NCI-H510A (cell line): Measurements from ENCODE around the gene CARD16.
"Not testable (repeated sequence)": the region's sequence is repeated elsewhere in the genome, so short reads cannot be mapped to it uniquely, and the experiment has no call there.

ENCODE experiments used
- DNase-seq: peaks from one replicate; lab custom pipeline; 2025; lab: John Stamatoyannopoulos, UW

CARD16 gene

DNA sequence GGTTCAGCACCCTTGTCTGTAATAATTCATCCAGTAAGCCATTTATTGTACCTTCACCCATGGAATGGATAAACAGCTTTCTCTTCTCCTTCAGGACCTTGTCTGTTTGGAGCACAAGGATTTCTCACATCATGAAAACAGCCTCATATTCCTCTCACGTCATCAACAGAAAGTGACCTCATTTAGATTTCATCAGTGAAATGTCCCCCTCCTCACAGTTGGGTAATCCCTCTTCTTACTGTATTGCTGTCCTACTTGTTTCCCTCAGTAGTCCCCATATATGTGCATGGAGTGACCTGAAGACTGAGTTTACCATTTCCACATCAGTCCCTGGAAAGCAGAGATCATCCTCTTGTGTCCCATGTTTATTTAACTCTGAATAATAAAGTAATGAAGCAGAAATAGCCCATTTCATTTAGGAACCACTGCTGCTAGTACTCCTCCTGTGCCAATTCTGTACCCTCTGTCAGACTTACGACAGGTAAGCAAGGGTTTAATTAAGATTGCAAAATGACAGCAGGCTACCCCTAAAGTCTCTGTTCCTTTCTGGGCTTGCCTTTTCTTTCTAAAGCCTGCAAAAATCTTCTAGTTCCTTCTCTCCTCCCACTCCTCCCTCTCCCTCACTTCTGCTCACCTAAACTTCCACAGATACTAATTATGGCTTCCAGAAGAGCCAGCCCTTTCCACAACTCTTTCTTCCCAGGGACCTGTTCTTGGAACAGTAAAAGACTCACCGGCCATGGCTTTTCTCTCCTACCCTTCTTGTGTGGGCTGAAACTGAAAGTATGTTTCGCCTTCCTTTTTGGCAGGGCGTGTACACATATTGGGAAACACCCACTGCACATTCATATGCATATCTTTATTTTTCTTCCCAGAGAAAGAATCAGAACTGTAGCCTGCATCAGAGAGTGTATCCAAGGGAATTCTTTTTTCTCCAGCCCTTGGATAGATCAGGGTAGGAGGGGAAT, at the start of gene CARD16:
TSS of gene CARD16 (minus strand) at position 779 of the 968 bp plus-strand sequence. CDS start at position 741, 38 bp downstream.
- not testable (repeated sequence) for DNase-seq

- no peak for DNase-seq
Measured at GRCh38 chr11:105092256-105093239, 47.4 kb upstream of the CARD16 start.

DNA sequence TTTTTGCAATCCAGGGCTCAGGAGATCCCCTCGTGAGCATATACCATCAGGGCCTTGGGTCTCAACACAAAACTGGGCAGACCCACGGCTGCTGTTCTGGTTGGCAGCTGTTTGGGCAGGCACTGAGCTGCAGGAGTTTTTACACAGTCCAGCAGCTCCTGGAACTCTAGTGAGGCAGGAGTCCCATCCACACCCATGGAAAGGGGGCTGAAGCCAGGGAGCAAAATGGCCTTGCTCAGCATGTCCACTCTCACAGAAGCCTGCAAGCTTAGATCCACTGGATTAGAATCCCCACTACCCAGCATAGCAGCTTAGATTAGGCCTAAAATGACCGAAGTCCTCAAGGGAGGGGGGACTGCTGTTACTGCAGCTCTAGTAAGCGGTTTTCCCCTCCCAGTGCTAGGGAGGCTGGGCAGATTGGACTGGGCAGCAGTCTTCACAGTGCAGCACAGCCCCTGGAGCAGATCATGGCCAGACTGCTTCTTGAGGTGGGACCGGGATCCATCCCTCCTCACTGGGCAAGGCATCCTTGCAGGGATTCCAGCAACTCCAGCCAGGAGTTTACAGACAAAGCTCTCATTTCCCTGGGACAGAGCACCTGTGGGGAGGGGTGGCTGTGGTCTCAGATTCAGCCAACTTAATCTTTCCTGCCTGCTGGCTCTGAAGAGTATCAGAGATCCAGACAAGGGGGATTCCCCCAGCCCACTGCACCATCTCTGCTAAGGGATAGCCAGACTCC, 36.4 kb upstream of the CARD16 start:
- DNase-seq = no peak

DNA sequence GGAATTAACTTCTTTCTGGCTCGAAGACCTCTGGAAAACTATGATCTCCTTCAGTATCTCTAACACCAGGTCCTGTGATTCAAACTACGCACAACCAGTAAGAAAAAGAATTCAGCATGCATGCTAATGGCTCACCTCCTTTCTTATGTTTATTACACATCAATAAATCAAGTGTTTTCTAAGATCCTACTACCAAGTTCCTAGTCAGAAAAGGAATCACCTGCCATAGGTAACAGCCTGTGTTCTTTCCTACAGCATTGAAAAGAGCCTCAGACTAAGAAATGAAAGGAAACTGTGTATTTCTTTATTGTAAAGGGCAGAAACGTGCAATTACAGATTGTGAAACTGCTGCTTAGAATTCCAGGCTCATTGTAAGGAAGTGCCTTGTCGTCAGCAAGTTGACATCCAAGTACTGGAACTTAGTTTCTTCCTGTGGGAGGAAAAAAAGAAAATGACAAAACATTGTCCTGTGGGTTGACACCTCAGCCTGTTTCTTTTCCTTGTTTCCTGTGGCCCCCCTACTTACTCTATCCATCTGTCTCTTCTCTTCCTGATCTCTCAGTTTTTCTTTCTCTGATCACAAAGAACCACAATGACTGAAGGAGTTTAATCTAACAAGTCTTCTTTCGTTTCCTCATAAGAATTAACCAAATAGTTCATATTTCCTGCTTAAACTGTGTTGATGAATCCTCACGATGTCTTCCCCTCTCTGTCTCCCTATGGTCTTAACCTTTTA, 35.2 kb upstream of the CARD16 start:
- DNase-seq = not testable (repeated sequence)

GRCh38 chr11:105078283-105078682, 33.1 kb upstream of the CARD16 start:
- no peak for DNase-seq

GRCh38 chr11:105077141-105077790, 32.1 kb upstream of the CARD16 start:
- not testable (repeated sequence) for DNase-seq

- no peak for DNase-seq
Measured at GRCh38 chr11:105074166-105074530, 29.0 kb upstream of the CARD16 start.

DNA sequence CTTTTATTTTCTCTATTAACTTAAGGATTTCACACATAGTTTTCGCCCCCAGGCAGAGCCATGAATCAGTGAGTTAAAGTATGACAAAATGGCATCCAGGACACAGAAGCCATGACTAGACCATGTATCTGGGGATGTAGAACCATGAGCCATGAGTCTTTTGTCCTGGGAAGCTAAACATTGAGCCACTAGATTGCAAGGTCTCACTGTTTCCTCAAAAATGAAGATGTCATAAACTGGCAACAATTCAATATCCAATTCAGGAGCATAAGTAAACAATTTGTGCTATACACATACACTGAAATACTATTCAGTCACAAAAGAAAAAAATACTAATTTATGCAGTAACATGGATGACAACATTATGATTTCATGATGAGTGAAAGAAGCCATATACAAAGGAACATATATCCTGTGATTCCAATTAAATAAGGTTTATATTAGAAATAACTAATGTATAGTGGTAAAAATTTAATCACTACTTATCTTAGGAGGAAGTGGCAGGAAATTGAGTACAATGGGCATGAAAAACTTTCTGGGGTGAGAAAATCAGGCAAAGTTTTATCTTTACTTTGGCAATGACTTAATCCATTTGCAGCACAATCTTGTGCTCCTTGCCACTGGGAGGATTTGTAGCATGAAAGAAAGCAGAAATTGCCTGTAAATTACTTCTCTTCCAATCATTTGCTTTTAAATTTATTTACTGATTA, 28.5 kb upstream of the CARD16 start:
- DNase-seq = no peak

GRCh38 chr11:105072080-105072479, 26.9 kb upstream of the CARD16 start:
- not testable (repeated sequence) for DNase-seq

GRCh38 chr11:105071089-105071732, 26.1 kb upstream of the CARD16 start:
- DNase-seq = no peak

GRCh38 chr11:105070306-105070705, 25.2 kb upstream of the CARD16 start:
- no peak for DNase-seq

GRCh38 chr11:105069749-105070148, 24.6 kb upstream of the CARD16 start:
- not testable (repeated sequence) for DNase-seq

DNA sequence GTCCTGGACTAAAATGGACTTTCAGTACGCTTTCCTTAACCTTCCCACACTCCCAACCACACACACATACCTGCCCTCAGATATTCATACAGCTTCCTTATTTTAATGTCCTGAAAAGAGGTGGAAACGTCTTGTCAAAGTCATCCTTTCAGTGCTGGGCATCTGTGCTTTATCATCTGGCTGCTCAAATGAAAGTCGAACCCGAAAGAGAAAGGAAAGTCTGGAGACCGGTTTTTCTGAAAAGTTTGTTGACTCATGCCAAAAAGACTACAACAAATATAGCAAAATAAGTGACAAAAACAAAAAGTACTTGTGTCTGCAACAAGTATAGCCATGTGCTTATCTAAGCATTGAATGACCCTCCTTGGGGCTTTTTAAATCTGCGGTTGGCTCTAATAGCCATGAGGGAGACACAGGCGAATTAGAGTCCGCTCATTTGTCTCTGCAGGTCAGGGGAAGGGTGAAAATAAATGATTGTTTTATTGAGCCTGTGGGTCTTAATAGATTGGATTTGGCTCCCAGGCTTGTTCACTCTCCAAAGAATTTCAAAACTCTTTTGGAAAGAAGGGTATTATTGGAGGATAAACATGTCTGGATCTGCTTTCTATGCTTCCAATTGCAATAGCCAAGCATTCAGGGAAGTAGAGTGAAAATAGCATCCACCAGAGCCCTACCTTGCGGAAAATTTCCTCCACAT, 18.3 kb upstream of the CARD16 start:
- DNase-seq = not testable (repeated sequence)

DNA sequence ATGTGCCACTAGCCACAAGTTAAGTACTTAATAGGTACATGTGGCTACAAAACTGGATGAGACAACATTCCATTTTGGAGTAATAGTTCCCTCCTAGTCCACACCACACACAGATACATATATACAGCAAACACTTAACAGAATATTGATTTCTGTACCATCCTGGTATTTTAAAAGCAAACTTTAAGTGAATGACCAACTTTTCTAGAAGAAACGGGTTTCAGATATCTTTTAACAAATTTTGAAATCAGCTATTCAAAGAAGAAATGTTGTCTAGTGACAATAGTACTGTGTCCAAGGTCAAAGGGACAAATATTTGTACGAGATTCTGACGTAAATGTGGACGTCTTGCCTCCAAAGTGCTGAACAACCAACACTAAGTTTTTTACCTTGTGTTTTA, 12.3 kb upstream of the CARD16 start:
- no peak for DNase-seq

DNA sequence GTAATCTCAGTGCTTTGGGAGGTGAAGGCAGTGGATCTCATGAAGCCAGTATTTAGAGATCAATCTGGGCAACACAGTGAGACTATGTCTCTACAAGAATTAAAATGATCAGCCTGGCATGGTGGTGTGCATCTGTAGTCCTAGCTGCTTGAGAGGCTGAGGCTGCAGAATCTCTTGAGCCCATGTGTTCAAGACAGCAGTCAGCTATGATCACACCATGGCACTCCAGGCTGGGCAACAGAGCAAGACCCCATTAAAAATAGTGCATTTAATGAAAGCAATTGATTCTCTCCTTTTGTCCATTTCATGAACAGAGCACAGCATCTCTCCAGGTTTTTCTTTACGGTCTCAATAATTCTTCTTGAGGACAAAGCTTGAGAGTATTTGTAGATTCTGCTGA, 11.3 kb upstream of the CARD16 start:
- no peak for DNase-seq

GRCh38 chr11:105054723-105055493, 9.8 kb upstream of the CARD16 start:
- DNase-seq = no peak

GRCh38 chr11:105052487-105052886, 7.4 kb upstream of the CARD16 start:
- DNase-seq = no peak

DNA sequence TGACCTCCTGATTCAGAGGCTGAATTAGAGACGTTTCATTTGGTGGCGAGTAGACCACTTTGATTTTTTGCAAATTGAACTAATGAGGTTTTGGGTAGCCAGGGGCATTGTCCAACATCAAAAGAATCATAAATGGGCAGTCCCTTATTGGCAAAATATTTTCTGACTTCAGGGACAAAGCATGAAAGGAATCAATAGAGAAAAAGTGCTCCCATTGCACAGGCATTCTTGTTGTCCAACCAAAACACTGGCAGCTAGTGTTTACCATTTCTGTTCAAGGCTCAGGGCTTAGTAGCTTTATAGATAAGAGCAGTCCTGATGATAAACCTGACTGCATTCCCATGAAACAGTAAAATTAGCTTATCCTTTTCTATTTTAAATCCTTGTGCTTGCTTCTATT, 6.4 kb upstream of the CARD16 start:
- no peak for DNase-seq
